Right lobe of liver (tissue), 4 donors: Measurements from ENCODE around the gene TMC6.

Experiments used
- POLR2A ChIP-seq: fragments of 450-650 bp; IDR thresholded peaks from one replicate; pipeline ENCODE4 v1.6.1; 2017; ENCODE audit warnings: antibody characterized with exemption, mild to moderate bottlenecking
- TF ChIP-seq, protein P1 (sequence below), 4 donors: fragments of 200-600 bp in 3 of 4; fragments of 450-650 bp in 1 of 4; IDR thresholded peaks; one replicate each; pipeline versions ENCODE4 v1.5.1 to v1.8.0; 2016 to 2022; ENCODE audit warnings: antibody characterized with exemption in 4 of 4, mild to moderate bottlenecking in 2 of 4
- donor health status: DM: no; HTN: no; CAD: no.
- donor health status: DM: no; HTN: no; CAD: no.
- donor health status: DM: no; HTN: yes; CAD: no.

DNA sequence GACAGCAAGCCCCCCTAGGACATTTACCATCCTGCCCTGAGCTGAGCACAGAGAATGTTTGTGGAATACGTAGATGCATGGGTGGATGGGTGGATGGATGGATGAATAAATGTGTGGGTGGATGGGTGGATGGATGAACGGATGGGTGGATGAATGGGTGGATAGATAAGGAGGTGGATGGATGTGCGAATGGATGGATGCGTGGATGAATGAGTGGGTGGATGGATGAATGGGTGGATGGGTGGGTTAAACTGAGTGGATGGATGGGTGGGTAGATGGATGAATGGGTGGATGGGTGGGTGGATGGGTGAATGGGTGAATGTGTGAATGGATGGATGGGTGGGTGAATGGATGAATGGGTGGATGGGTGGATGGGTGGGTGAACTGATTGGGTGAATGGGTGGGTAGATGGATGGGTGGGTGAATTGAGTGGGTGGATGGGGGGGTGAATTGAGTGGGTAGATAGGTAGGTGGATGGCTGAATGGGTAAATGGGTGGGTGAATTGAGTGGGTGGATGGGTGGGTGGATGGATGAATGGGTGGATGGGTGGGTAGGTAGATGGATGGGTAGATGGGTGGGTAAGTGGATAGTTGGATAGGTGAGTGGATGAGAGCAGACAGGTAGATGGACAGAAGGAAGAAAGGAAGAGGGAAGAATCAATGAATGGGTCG, 5.2 kb downstream of the TMC6 start:
- TF ChIP-seq, protein P1, sequence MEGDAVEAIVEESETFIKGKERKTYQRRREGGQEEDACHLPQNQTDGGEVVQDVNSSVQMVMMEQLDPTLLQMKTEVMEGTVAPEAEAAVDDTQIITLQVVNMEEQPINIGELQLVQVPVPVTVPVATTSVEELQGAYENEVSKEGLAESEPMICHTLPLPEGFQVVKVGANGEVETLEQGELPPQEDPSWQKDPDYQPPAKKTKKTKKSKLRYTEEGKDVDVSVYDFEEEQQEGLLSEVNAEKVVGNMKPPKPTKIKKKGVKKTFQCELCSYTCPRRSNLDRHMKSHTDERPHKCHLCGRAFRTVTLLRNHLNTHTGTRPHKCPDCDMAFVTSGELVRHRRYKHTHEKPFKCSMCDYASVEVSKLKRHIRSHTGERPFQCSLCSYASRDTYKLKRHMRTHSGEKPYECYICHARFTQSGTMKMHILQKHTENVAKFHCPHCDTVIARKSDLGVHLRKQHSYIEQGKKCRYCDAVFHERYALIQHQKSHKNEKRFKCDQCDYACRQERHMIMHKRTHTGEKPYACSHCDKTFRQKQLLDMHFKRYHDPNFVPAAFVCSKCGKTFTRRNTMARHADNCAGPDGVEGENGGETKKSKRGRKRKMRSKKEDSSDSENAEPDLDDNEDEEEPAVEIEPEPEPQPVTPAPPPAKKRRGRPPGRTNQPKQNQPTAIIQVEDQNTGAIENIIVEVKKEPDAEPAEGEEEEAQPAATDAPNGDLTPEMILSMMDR (IDR thresholded peaks at IDR 0.05), result no peak
- no peak for TF ChIP-seq POLR2A
